Fibroblast of skin of left biceps (primary cell): Measurements from ENCODE around the gene HDAC4.

ENCODE experiments used
- DNase-seq, 2 experiments: peaks; one replicate each; pipeline ENCODE4 v3.0.0-alpha.2; 2013; ENCODE audit warnings: low read depth in 2 of 2

The HDAC4 gene

GRCh38 chr2:239154971-239155805, 245.6 kb downstream of the HDAC4 start:
- no peak for DNase-seq

DNA sequence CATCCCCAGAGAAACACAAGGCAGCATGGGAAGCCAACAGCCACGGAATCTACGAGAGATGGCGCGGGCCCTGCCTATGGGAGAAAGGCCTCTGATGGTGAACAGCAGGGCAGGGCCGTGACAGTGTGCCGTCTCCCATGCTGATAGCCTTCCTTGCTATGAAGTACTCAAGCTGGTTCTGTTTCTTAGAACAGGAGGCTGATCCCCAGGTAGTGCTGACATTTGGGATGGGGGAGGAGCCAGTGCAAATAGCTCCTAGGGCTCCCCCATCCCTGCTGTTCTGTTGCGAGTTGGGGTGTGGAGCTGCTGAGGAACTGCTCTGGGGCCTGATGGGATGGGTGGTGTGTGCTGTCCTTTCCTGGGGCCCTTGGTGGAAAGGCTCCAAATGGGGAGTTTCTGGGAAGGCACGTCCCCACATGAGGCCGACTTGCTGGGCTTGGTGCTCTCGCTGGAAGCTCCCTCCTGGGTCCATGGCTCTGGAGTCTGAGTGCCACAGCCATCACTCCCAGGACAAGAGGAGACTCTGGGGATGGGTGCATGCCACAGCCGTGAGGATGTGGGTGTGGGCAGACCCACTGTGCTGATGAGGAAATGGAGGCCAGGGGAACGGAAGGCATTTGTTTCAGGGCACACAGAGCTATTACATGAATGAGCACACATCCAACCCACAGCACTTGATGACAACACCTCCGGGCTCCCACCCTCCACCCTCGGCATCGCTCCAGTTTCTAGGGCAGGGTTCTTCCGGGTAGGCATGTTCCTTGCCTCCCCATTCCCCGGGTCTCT, 246.8 kb downstream of the HDAC4 start:
- DNase-seq: no peak

DNA sequence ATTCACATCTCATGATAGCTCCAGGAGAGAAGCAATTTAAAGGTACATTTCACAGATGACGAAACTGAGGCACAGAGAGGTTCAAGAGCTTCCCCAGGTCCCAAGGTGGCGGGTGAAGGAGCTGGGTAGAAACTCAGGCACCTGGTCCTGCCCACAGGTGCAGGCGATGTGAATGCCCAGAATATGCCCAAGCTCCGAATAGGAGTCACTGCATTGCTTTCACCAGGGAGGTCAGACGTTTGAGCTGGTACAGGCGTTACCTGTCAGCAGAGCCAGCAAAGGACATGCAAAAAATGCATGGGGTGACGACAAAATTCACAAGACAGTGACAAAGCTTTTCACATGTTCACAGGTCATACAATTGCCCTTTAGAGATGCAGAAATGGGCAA, 247.9 kb downstream of the HDAC4 start:
- no peak for DNase-seq

DNA sequence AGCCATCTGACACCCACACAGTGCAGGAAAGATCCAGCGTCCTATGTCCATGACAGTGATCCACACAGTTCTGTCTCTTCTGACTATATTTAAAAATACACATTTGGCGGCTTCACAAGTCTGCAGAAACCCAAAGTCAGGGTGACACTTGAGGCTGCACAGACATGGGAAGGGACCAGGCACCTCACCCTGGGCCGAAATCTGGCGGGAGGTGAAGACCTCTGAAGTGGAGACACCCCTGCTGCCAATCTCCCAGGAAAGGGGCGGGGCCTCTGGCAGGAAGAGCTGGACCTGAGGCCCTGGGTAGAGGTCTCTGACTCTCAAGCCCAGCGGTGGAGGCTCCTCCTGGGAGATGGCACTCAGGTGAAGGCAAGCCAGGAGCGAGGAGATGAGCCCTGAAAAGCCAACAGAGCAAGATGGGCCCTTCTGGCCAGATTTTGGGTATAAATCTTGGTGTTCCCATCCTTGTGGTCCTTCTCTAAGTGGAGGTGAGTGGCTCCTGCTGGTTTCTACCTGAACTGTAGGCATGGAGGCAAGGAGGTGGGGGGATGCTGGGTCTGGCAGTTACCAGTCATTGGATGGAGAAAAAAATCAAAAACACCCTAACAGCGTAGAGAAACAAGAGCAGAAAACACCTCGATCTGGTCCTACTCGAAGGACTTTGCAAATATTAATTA, 248.4 kb downstream of the HDAC4 start:
- no peak for DNase-seq

GRCh38 chr2:239151201-239152131, 249.4 kb downstream of the HDAC4 start:
- DNase-seq: no peak

DNA sequence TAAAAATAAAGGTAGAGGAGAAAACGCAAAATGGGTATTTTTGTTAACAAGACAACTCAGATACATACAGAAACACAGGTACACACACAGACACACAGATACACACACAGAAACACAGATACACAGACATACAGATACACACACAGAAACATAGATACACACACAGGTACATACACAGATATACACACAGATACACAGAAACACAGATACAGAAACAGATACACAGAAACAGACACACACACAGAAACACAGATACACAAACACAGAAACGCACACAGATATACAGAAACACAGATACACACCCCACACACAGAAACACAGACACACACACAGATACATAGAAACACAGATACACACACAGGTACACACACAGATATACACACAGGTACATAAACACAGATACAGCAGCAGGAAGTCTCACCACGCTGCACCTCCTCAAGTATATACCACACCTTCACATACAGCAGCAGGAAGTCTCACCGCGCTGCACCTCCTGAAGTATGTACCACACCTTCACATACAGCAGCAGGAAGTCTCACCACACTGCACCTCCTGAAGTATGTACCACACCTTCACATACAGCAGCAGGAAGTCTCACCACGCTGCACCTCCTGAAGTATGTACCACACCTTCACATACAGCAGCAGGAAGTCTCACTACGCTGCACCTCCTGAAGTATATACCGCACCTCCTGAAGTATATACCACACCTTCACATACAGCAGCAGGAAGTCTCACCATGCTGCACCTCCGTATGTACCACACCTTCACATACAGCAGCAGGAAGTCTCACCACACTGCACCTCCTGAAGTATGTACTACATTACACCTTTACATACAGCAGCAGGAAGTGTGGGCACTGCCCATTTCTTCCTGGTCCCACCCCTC, 250.5 kb downstream of the HDAC4 start:
- no peak for DNase-seq

GRCh38 chr2:239149501-239149900, 251.3 kb downstream of the HDAC4 start:
- DNase-seq: no peak

- DNase-seq: no peak
Measured at GRCh38 chr2:239148495-239149200, 252.2 kb downstream of the HDAC4 start.

GRCh38 chr2:239147376-239147775, 253.4 kb downstream of the HDAC4 start:
- no peak for DNase-seq

DNA sequence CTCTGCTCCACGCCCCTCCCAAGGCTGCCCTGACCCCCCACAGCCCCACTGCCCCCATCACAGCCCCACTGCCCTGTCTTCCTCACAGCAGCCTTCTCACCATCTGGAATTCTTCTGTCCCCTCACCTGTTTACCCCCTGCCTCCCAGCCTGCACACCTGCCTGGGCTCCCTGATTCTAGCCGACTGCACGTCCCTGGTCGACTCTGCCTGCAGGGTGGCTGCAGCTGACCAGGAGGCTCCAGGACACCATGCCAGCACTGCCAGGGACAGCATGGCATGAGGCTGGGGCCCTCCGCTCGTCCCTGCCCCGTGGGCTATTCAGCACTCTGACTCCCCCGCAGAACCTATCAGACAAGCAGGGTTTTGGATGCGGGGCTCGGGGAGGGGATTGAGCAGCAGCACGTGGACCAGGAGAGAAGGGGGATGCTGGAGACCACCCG, 254.1 kb downstream of the HDAC4 start:
- no peak for DNase-seq

DNA sequence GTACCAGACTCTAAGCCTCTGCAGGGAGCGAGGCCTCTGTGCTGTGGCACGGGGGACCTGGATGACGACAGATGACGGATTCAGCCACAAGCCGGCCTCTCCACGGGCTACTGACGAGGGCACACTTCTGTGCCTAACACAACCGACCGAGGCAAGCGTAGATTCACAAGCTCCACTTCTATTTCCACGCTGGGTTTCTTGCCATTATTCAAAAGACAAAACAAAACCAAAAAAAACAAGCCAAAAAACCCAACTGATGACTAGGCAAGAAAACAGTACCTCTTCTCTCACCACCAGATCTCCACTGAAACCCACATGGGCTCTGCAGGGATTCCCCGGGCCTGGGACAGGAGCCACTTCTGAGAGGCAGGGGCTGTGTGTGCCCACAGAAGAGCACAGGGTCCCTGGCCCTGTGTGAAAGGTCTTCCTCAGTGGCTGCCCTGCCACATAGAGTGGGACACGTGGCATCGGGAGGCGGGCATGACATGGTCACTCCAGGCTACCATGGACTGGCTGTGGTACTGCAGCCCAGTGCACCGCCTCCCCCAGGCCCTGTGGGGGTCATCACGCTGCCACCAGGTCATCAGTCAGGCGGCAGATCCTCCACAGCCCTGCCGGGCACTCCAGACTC, 254.7 kb downstream of the HDAC4 start:
- no peak for DNase-seq

- DNase-seq: no peak
Measured at GRCh38 chr2:239145601-239146000, 255.2 kb downstream of the HDAC4 start.

DNA sequence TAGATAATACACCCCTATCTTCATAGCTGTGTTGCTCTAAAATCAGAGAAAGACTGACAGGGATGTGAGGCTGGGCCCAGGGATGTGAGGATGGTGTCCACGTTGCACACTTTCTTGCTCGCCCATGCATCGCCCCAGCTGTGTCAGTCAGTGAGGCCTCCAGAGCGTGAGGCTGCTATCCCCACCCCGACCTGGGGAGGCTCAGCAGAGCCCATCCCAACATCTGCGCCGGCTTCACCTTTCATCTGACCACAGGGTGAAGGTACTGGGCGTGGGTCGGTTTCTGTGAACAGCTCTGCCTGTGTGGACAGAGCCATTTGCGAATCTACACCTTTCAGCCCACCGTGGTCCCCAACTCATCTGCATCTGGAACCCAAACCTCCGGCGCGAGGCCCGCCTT, 255.7 kb downstream of the HDAC4 start:
- no peak for DNase-seq

DNA sequence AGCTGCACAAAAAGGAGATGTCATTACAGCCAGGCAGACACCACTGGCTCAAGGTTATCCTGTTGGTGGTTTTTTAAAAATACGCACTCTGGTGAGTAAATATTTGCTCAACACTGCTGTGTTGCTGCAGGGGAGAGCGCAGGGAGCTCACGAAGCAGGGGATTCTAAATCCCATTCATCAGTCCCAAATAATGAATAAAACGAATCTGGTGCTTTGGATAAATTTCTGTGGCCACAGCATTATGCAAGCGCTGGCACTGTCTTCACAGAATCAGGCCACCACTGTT, 256.2 kb downstream of the HDAC4 start:
- DNase-seq: no peak

GRCh38 chr2:239143858-239144712, 256.7 kb downstream of the HDAC4 start:
- peak; percentile 3 to 15 for DNase-seq

- no peak for DNase-seq
Measured at GRCh38 chr2:239142806-239143205, 258.0 kb downstream of the HDAC4 start.

DNA sequence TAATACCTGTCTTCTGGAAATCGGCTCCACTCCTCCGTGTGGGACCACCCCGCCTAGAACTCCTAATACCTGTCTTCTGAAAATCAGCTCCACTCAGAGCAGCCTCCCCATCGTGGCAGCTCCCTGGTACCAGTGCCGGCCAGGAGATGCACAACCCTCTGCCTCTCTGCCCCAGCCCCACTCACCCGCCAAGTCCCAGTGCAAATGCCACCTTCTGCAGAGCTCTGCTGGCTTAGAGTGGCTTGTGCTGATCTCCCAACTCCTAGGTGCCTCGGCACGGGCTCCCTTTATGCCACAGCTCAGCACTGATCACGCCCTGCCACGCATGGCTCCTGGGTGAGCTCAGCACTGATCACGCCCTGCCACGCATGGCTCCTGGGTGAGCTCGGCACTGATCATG, 258.5 kb downstream of the HDAC4 start:
- no peak for DNase-seq

- no peak for DNase-seq
Measured at GRCh38 chr2:239141021-239141760, 259.6 kb downstream of the HDAC4 start.
